Sigmoid colon (tissue), 7 donors: Measurements from ENCODE around the gene TP53I11. TPM values are rescaled to one million over a fixed set of nuclear protein-coding genes. Genes with fewer than 3 reads are reported as not detected.

ENCODE experiments used
- DNase-seq: peaks from one replicate; pipeline ENCODE4 v3.0.0-alpha.2; 2019
- H3K27ac ChIP-seq, 4 donors: fragments of 200-600 bp; sonication (generic); one replicate each; pipeline ENCODE4 v1.5.1; 2016 to 2019; ENCODE audit warnings: mild to moderate bottlenecking in 1 of 4
- H3K27me3 ChIP-seq, 3 donors: fragments of 200-600 bp; sonication (generic); one replicate each; pipeline ENCODE4 v1.5.1; 2019; ENCODE audit warnings: mild to moderate bottlenecking in 1 of 3
- H3K36me3 ChIP-seq, 4 donors: fragments of 200-600 bp; sonication (generic); one replicate each; pipeline ENCODE4 v1.5.1; 2016 to 2019
- H3K4me1 ChIP-seq, 4 donors: fragments of 200-600 bp; sonication (generic); one replicate each; pipeline ENCODE4 v1.5.1; 2017 to 2019
- H3K4me3 ChIP-seq, 4 donors: fragments of 200-600 bp; sonication (generic); one replicate each; pipeline ENCODE4 v1.5.1; 2017 to 2019; ENCODE audit warnings: mild to moderate bottlenecking in 2 of 4, moderate library complexity in 1 of 4
- H3K9me3 ChIP-seq, 4 donors: fragments of 200-600 bp in 3 of 4; sonication (generic) in 3 of 4; one replicate each; pipeline versions ENCODE4 v1.5.1 to v1.6.1; 2013 to 2019
- CTCF ChIP-seq, 4 experiments: fragments of 450-650 bp in 3 of 4; fragments of 200-600 bp in 1 of 4; IDR thresholded peaks; one replicate each; pipeline ENCODE4 v1.5.1; 2016 to 2019; ENCODE audit warnings: antibody characterized with exemption in 4 of 4, mild to moderate bottlenecking in 3 of 4, moderate library complexity in 2 of 4
- EP300 ChIP-seq, 4 donors: sonication (generic); formaldehyde crosslinking; IDR thresholded peaks; one replicate each; pipeline ENCODE4 v1.6.1; 2017; ENCODE audit warnings: antibody characterized with exemption in 4 of 4
- POLR2A ChIP-seq, 2 donors: fragments of 450-650 bp; IDR thresholded peaks; one replicate each; pipeline ENCODE4 v1.6.1; 2016; ENCODE audit warnings: antibody characterized with exemption in 2 of 2, mild to moderate bottlenecking in 2 of 2, moderate library complexity in 2 of 2
- POLR2AphosphoS5 ChIP-seq, 4 donors: sonication (generic); formaldehyde crosslinking; IDR thresholded peaks; one replicate each; pipeline ENCODE4 v1.6.1; 2017; ENCODE audit warnings: antibody characterized with exemption in 4 of 4
- WGBS, 2 donors: extraction: QIAGEN DNeasy Blood & Tissue Kit; methylation state at CpG; one replicate each; pipeline ENCODE4 v1.1.7; 2013; 5-methylcytosine and 5-hydroxymethylcytosine counted together
- intact Hi-C: fragments of 100-400 bp; cut with DNase I; formaldehyde crosslinking; loops from one replicate; pipeline ENCODE4 v1.15.1; 2023
- polyA plus RNA-seq, 3 donors: library from polyadenylated mRNA; stranded (reverse); fragments of 200-250 nt; gene quantifications; one replicate each; pipeline ENCODE4 v1.2.3, GENCODE V29; 2013
- total RNA-seq, 4 donors: library from RNA; depleted of rRNA; stranded (reverse); fragments of >200 nt; gene quantifications; one replicate each; pipeline ENCODE4 v1.1.0, GENCODE V29; 2016
- donor health status: healthy with polysubstance abuse.
- donor health status: Bipolar disorder and iron deficiency.
- donor health status: healthy.

TP53I11 gene
- total and polyA plus RNA-seq, 7 donors: 12.0 to 67.0 (median 17.9) TPM

- H3K9me3 ChIP-seq: no peaks in the 10 kb centered on the region
- TF ChIP-seq CTCF (IDR thresholded peaks at IDR 0.05) (no peak), POLR2A (IDR thresholded peaks at IDR 0.05) (no peak), EP300 (IDR thresholded peaks at IDR 0.05) (no peak), POLR2AphosphoS5 (IDR thresholded peaks at IDR 0.05) (no peak)
- 78 to 80% methylated on average over 13 of the region's 13 CpGs for WGBS, 2 donors
- peaks cover 0 to 40% (median 35%) of the 10 kb centered on the region in 4 donors for H3K4me1 ChIP-seq
- H3K27me3 ChIP-seq: no peaks in the 10 kb centered on the region
- intact Hi-C loops: no loop called here
- H3K36me3 ChIP-seq: no peaks in the 10 kb centered on the region
- DNase-seq: no peak
- peak overlapping the region; percentile 69 to 83 (median 72) for H3K27ac ChIP-seq
- H3K4me3 ChIP-seq: no peak overlapping the region
Measured at GRCh38 chr11:44885919-44886789, 64.5 kb downstream of the TP53I11 start.

- Histone ChIP-seq H3K4me3 (no peak overlapping the region), H3K27me3 (no peaks in the 10 kb centered on the region), H3K27ac (peak overlapping the region; percentile 69 to 83 (median 72)), H3K36me3 (no peaks in the 10 kb centered on the region), H3K4me1 (peaks cover 0 to 40% (median 35%) of the 10 kb centered on the region in 4 donors), H3K9me3 (no peaks in the 10 kb centered on the region)
- intact Hi-C loops: no loop called here
- 89 to 92% methylated on average over 12 of the region's 12 CpGs for WGBS, 2 donors
- DNase-seq: no peak
- TF ChIP-seq POLR2A (IDR thresholded peaks at IDR 0.05): no peak
- TF ChIP-seq EP300 (IDR thresholded peaks at IDR 0.05): no peak
- TF ChIP-seq POLR2AphosphoS5 (IDR thresholded peaks at IDR 0.05): no peak
- no peak for TF ChIP-seq CTCF (IDR thresholded peaks at IDR 0.05)
Measured at GRCh38 chr11:44885065-44885810, 65.4 kb downstream of the TP53I11 start.

GRCh38 chr11:44884056-44884455 lies 66.6 kb downstream of the TP53I11 start:
- DNase-seq: no peak
- no peak overlapping the region for H3K27ac ChIP-seq
- H3K36me3 ChIP-seq: no peaks in the 10 kb centered on the region
- H3K4me1 ChIP-seq: peaks cover 0 to 37% (median 35%) of the 10 kb centered on the region in 4 donors
- TF ChIP-seq POLR2AphosphoS5 (IDR thresholded peaks at IDR 0.05): no peak
- TF ChIP-seq POLR2A (IDR thresholded peaks at IDR 0.05): no peak
- no peak for TF ChIP-seq CTCF (IDR thresholded peaks at IDR 0.05)
- no peak for TF ChIP-seq EP300 (IDR thresholded peaks at IDR 0.05)
- intact Hi-C loops: no loop called here
- no peaks in the 10 kb centered on the region for H3K27me3 ChIP-seq
- WGBS, 2 donors: 36 to 73% methylated on average over 6 of the region's 6 CpGs
- H3K9me3 ChIP-seq: no peaks in the 10 kb centered on the region
- H3K4me3 ChIP-seq: no peak overlapping the region

GRCh38 chr11:44883277-44883676 lies 67.4 kb downstream of the TP53I11 start:
- Histone ChIP-seq H3K9me3 (no peaks in the 10 kb centered on the region), H3K36me3 (no peaks in the 10 kb centered on the region), H3K27ac (no peak overlapping the region), H3K4me3 (no peak overlapping the region), H3K4me1 (peaks cover 0 to 38% (median 36%) of the 10 kb centered on the region in 4 donors), H3K27me3 (no peaks in the 10 kb centered on the region)
- WGBS, 2 donors: 14 to 62% methylated on average over 6 of the region's 6 CpGs
- TF ChIP-seq POLR2A (IDR thresholded peaks at IDR 0.05) (no peak), CTCF (IDR thresholded peaks at IDR 0.05) (no peak), POLR2AphosphoS5 (IDR thresholded peaks at IDR 0.05) (no peak), EP300 (IDR thresholded peaks at IDR 0.05) (no peak)
- no peak for DNase-seq
- intact Hi-C loops: no loop called here

Other genes with a start within 250 kb of the TP53I11 start
- gene TSPAN18, start 223.9 kb downstream of the TP53I11 start, total RNA-seq: 10 to 100 TPM; 13.8 to 75.3 (median 23.0) TPM
- 1 to 10 TPM in 2 of 3 donors, under 1 TPM in 1; 0.23 to 8.0 (median 7.2) TPM for gene TSPAN18, start 223.9 kb downstream of the TP53I11 start, polyA plus RNA-seq
- 10 to 100 TPM; 12.7 to 23.2 (median 20.7) TPM for gene PRDM11, start 195.8 kb upstream of the TP53I11 start, total RNA-seq
- gene PRDM11, start 195.8 kb upstream of the TP53I11 start, polyA plus RNA-seq: 1 to 10 TPM in 2 of 3 donors, under 1 TPM in 1; 0.92 to 4.3 (median 1.8) TPM